SK-N-SH (cell line): Measurements from ENCODE around the gene NRP2. TPM values are rescaled to one million over a fixed set of nuclear protein-coding genes. Genes with fewer than 3 reads are reported as not detected.

Source experiments
- CTCF ChIA-PET: fragments of 300-600, 350-600 bp; formaldehyde crosslinking; extraction: SDS; loops from one replicate; lab custom pipeline; 2021; lab: Yijun Ruan, JAX
- POLR2A ChIA-PET: fragments of 350-600 bp; sonication (Branson Sonifier 250); formaldehyde crosslinking; extraction: SDS; loops from one replicate; lab custom pipeline; 2020; ENCODE audit warnings: antibody characterized with exemption, inconsistent platforms; lab: Yijun Ruan, JAX
- DNase-seq: peaks from one replicate; pipeline ENCODE4 v3.0.0; 2012
- H2AFZ ChIP-seq: fragments of 200-600 bp; sonication (generic); 2 replicates; pipeline ENCODE4 v1.8.1; 2016; ENCODE audit warnings: antibody characterized with exemption, mild to moderate bottlenecking, low read depth
- H3F3A ChIP-seq: fragments of 200-600 bp; sonication (generic); replicated peaks from 2 replicates; pipeline ENCODE3; 2016; ENCODE audit warnings: antibody characterized with exemption, mild to moderate bottlenecking; ENCODE audit not compliant: insufficient read depth
- H3K27ac ChIP-seq, 2 experiments: fragments of 200-500 bp in 1 of 2; fragments of 200-600 bp in 1 of 2; sonication (Bioruptor generic) in 1 of 2; sonication (generic), shearing (Covaris generic) in 1 of 2; 2 replicates each; pipeline versions ENCODE4 v1.5.1 to v1.6.1; 2014 to 2016; ENCODE audit warnings: low read depth in 2 of 2, inconsistent platforms in 1 of 2, low read length in 1 of 2, mild to moderate bottlenecking in 1 of 2, mixed read lengths in 1 of 2
- H3K27me3 ChIP-seq: fragments of 200-600 bp; sonication (generic), shearing (Covaris generic); 2 replicates; pipeline ENCODE4 v1.6.1; 2016; ENCODE audit warnings: mixed run types; ENCODE audit not compliant: insufficient read depth
- H3K36me3 ChIP-seq, 2 experiments: fragments of 200-500 bp in 1 of 2; fragments of 200-600 bp in 1 of 2; sonication (Bioruptor generic) in 1 of 2; sonication (generic) in 1 of 2; replicated peaks in 1 of 2; 2 replicates each; pipeline versions ENCODE3 to v1.5.1; 2014 to 2016; ENCODE audit warnings: low read length in 1 of 2, mild to moderate bottlenecking in 1 of 2; ENCODE audit not compliant: insufficient read depth in 2 of 2, control insufficient read depth in 1 of 2
- H3K4me1 ChIP-seq, 2 experiments: fragments of 200-500 bp in 1 of 2; fragments of 200-600 bp in 1 of 2; sonication (Bioruptor generic) in 1 of 2; sonication (generic), shearing (Covaris generic) in 1 of 2; 2 replicates each; pipeline versions ENCODE4 v1.5.1 to v1.6.1; 2014 to 2016; ENCODE audit warnings: low read depth in 1 of 2, low read length in 1 of 2, mixed run types in 1 of 2; ENCODE audit not compliant: insufficient read depth in 2 of 2, control insufficient read depth in 1 of 2
- H3K4me2 ChIP-seq: fragments of 200-600 bp; sonication (generic), shearing (Covaris generic); 2 replicates; pipeline ENCODE4 v1.6.1; 2017; ENCODE audit warnings: mixed run types
- H3K4me3 ChIP-seq, 2 experiments: fragments of 200-500 bp in 1 of 2; fragments of 200-600 bp in 1 of 2; sonication (Bioruptor generic) in 1 of 2; sonication (generic), shearing (Covaris generic) in 1 of 2; 2 replicates each; pipeline versions ENCODE4 v1.5.1 to v1.8.1; 2014 to 2016; ENCODE audit warnings: low read depth in 2 of 2, inconsistent platforms in 1 of 2, low read length in 1 of 2, mild to moderate bottlenecking in 1 of 2, mixed read lengths in 1 of 2, moderate library complexity in 1 of 2
- H3K79me2 ChIP-seq: fragments of 200-600 bp; sonication (generic); 2 replicates; pipeline ENCODE4 v1.8.1; 2017; ENCODE audit warnings: mild to moderate bottlenecking; ENCODE audit not compliant: insufficient read depth
- H3K9ac ChIP-seq: fragments of 200-600 bp; sonication (generic); 2 replicates; pipeline ENCODE4 v1.6.1; 2017; ENCODE audit warnings: mixed run types
- H3K9me2 ChIP-seq: fragments of 200-600 bp; sonication (generic); 2 replicates; pipeline ENCODE4 v1.6.1; 2017; ENCODE audit warnings: mixed run types
- H3K9me3 ChIP-seq: fragments of 200-600 bp; sonication (generic); 2 replicates; pipeline ENCODE4 v1.6.1; 2017; ENCODE audit warnings: mixed run types, mild to moderate bottlenecking, moderate library complexity
- H4K20me1 ChIP-seq: fragments of 200-600 bp; sonication (generic); 2 replicates; pipeline ENCODE4 v1.6.1; 2017; ENCODE audit warnings: mild to moderate bottlenecking, mixed run types; ENCODE audit not compliant: insufficient read depth
- CHD2 ChIP-seq: fragments of 150-350 bp; IDR thresholded peaks from 2 replicates; pipeline ENCODE4 v1.6.1; 2018; ENCODE audit warnings: low read length; ENCODE audit not compliant: partially characterized antibody
- ELF1 ChIP-seq: IDR thresholded peaks from 2 replicates; pipeline ENCODE4 v1.4.0; 2012
- EZH2phosphoT487 ChIP-seq: fragments of 200-600 bp; sonication (generic); IDR thresholded peaks from 2 replicates; pipeline ENCODE4 v1.6.1; 2017; ENCODE audit warnings: low read depth, mixed run types, mild to moderate bottlenecking, antibody characterized with exemption, moderate library complexity, borderline replicate concordance
- POLR2AphosphoS5 ChIP-seq: IDR thresholded peaks from 2 replicates; pipeline ENCODE4 v1.6.1; 2012; ENCODE audit warnings: low read depth, low read length
- RAD21 ChIP-seq: IDR thresholded peaks from 2 replicates; pipeline ENCODE4 v1.6.1; 2012; ENCODE audit warnings: mild to moderate bottlenecking, low read length
- SMC3 ChIP-seq: IDR thresholded peaks from 2 replicates; pipeline ENCODE4 v1.6.1; 2012; ENCODE audit warnings: low read depth, low read length, improper control_type of control experiment
- TEAD4 ChIP-seq: IDR thresholded peaks from 2 replicates; pipeline ENCODE4 v1.4.0; 2012; ENCODE audit warnings: mild to moderate bottlenecking, borderline replicate concordance; ENCODE audit not compliant: insufficient read depth
- YY1 ChIP-seq: IDR thresholded peaks from 2 replicates; pipeline ENCODE4 v1.4.0; 2012; ENCODE audit warnings: low read depth, mild to moderate bottlenecking
- WGBS: methylation state at CpG from one replicate; pipeline ENCODE4 v1.1.6; 2017; ENCODE audit warnings: low lambda C conversion rate; 5-methylcytosine and 5-hydroxymethylcytosine counted together
- polyA plus RNA-seq, 3 experiments: library from polyadenylated mRNA; depleted of rRNA; stranded (reverse); fragments of >200 nt; gene quantifications; 2 replicates each; pipeline ENCODE4 v1.2.3, GENCODE V29; 2012
- TF ChIP-seq, protein P1 (sequence below): fragments of 150-350 bp; IDR thresholded peaks from 2 replicates; pipeline ENCODE4 v1.6.1; 2017; ENCODE audit warnings: antibody characterized with exemption, low read length, low read depth, borderline replicate concordance
- TF ChIP-seq, protein P2 (sequence below): fragments of 200-600 bp; sonication (generic); IDR thresholded peaks from 2 replicates; pipeline ENCODE4 v1.6.1; 2017; ENCODE audit warnings: antibody characterized with exemption, mild to moderate bottlenecking, moderate library complexity

Gene NRP2
- polyA plus RNA-seq, 1 of the 3 experiments (the other 2 are of a cell fraction): 68.8 TPM

DNA sequence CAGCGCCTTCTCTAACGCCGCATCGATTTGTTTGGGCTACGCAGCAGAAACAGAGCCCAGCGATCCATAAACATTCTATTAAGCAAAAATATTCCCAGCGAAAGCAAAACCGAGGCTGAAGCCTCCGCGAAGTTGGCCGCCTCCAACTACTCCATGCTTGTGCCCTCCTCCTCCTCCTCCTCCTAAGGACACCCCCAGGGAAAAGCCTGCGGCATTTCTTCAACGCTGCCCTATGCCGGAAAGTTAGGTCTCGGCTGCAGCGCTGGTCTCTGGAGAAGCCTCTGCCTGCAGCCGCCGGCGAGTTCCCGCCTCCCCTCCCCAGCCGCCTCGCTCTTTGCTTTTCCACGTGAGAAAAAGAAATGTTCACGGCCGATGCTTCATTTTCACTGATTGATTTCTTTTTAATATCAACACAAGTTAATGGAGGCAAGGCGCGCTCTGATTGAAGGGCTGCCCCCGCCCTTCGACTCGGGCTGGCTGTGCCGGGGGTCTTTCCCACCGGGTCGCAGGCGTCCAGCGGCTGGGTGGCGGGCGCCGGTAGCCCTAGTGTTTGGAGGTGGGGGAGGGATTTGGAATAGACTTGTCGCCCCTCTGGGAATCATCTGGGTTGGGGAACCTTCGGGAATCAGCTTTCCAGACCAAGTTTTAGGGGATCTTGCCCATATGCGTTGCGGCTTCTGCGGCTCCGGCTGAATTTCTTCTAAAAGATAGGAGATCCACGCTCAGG, 3.9 kb downstream of the NRP2 start:
- Histone ChIP-seq H3K27ac (peak overlapping the region in 1 of 2 experiments; percentile 48; a peak in 2 of 4 replicates), H3K4me3 (peak overlapping the region; percentile 71 to 77), H3K9ac (peak overlapping the region; percentile 79), H3K36me3 (peaks cover 0 to 3% of the 10 kb centered on the region in 2 experiments), H3K79me2 (peaks cover 89% of the 10 kb centered on the region), H3K27me3 (no peaks in the 10 kb centered on the region), H3K9me2 (no peaks in the 10 kb centered on the region), H3K4me1 (peaks cover 33 to 40% of the 10 kb centered on the region in 2 experiments), H3K4me2 (peak overlapping the region; percentile 98), H3K9me3 (no peaks in the 10 kb centered on the region), H2AFZ (peak overlapping the region; percentile 87; the same call in 1 of the 2 replicates), H4K20me1 (no peaks in the 10 kb centered on the region), H3F3A (peaks cover 12% of the 10 kb centered on the region)
- 10% methylated on average over 37 of the region's 45 CpGs for WGBS
- ChIA-PET CTCF (interaction anchor here (0.5 to 3.7 kb wide), 9 partner anchors 10 to 784 kb away, joined by 3 to 22 read pairs (median 4); no protein-coding TSS in a partner anchor), POLR2A (interaction anchor here (0.5 kb wide), 1 partner anchor 18 kb away, joined by 3 read pairs; no protein-coding TSS in a partner anchor)
- TF ChIP-seq YY1 (no peak), TEAD4 (0 out of 2 replicates have a peak, but pooled peaks have one; percentile 3), CHD2 (no peak)
- DNase-seq: peak; percentile 63

DNA sequence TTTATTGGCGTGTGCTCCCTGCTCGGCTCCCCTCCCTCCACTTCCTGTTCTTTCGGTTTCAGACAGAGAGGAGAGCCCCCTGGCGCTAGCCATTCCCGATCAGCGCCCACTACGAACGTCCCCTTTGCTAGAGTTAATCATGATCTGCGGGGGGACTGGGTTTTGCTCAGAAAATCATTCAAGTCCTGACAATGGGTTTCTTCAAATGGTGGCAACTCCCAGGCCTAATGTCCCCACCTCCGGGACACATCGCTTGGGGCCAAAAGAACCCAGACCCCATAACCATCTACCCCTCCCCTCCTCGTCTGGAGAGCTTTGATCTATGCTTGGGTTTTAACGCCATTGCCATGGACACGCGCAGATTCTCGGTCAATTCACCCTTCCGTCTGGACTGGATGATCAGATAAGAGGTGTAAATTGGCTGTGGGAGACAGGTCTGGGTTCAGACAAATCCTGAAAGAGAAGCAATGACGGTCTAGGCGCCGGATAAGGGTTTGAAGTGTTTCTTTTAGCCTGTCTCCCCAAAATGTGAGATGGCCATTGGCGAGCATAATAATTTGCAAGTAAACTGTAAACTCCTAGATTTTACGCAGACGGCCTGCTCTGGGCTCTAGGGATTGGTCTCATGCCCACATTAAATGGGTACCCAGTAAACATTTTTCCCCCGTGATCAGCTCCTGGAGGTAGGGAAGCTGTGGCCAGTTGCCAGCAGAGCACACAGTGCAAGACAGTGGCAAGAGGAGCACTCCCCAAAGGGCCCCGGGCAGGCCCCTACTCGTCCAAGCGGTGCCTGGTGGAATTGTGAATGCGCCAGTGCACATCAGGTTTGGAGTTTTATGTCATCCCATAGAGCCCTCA, 4.7 kb downstream of the NRP2 start:
- Histone ChIP-seq H3K27ac (peak overlapping the region in 1 of 2 experiments; percentile 48; a peak in 2 of 4 replicates), H4K20me1 (no peaks in the 10 kb centered on the region), H3K27me3 (no peaks in the 10 kb centered on the region), H3F3A (peaks cover 16% of the 10 kb centered on the region), H3K36me3 (peaks cover 0 to 3% of the 10 kb centered on the region in 2 experiments), H3K79me2 (peaks cover 94% of the 10 kb centered on the region), H3K4me1 (peaks cover 33 to 35% of the 10 kb centered on the region in 2 experiments; a peak in 3 of 4 replicates), H3K9ac (peak overlapping the region; percentile 79), H3K4me3 (peak overlapping the region; percentile 71 to 77), H3K4me2 (peak overlapping the region; percentile 98), H3K9me3 (no peaks in the 10 kb centered on the region), H3K9me2 (no peaks in the 10 kb centered on the region), H2AFZ (peak overlapping the region; percentile 87; the same call in 1 of the 2 replicates)
- TF ChIP-seq, protein P1, sequence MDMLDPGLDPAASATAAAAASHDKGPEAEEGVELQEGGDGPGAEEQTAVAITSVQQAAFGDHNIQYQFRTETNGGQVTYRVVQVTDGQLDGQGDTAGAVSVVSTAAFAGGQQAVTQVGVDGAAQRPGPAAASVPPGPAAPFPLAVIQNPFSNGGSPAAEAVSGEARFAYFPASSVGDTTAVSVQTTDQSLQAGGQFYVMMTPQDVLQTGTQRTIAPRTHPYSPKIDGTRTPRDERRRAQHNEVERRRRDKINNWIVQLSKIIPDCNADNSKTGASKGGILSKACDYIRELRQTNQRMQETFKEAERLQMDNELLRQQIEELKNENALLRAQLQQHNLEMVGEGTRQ: no peak
- peak; percentile 51; the same call in 1 of the 2 replicates for TF ChIP-seq ELF1
- peak; percentile 16; the same call in 1 of the 2 replicates for TF ChIP-seq RAD21
- TF ChIP-seq SMC3: 0 out of 2 replicates have a peak, but pooled peaks have one; percentile 8
- TF ChIP-seq EZH2phosphoT487: no peak
- TF ChIP-seq POLR2AphosphoS5: no peak
- TF ChIP-seq, protein P2, sequence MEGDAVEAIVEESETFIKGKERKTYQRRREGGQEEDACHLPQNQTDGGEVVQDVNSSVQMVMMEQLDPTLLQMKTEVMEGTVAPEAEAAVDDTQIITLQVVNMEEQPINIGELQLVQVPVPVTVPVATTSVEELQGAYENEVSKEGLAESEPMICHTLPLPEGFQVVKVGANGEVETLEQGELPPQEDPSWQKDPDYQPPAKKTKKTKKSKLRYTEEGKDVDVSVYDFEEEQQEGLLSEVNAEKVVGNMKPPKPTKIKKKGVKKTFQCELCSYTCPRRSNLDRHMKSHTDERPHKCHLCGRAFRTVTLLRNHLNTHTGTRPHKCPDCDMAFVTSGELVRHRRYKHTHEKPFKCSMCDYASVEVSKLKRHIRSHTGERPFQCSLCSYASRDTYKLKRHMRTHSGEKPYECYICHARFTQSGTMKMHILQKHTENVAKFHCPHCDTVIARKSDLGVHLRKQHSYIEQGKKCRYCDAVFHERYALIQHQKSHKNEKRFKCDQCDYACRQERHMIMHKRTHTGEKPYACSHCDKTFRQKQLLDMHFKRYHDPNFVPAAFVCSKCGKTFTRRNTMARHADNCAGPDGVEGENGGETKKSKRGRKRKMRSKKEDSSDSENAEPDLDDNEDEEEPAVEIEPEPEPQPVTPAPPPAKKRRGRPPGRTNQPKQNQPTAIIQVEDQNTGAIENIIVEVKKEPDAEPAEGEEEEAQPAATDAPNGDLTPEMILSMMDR: peak; percentile 40; the same call in 1 of the 2 replicates
- ChIA-PET CTCF (interaction anchor here (0.5 to 3.7 kb wide), 11 partner anchors 11 to 785 kb away, joined by 3 to 22 read pairs (median 3); no protein-coding TSS in a partner anchor), POLR2A (no interaction called here)
- DNase-seq: peak; percentile 69
- WGBS: 71% methylated on average over 25 of the region's 28 CpGs
